ENCODE data around the gene DLEC1. TPM values are rescaled to one million over a fixed set of nuclear protein-coding genes. Genes with fewer than 3 reads are reported as not detected.

The DLEC1 gene
- total RNA-seq, 1 donor from 2014 or later, result 0.54 TPM

DNA sequence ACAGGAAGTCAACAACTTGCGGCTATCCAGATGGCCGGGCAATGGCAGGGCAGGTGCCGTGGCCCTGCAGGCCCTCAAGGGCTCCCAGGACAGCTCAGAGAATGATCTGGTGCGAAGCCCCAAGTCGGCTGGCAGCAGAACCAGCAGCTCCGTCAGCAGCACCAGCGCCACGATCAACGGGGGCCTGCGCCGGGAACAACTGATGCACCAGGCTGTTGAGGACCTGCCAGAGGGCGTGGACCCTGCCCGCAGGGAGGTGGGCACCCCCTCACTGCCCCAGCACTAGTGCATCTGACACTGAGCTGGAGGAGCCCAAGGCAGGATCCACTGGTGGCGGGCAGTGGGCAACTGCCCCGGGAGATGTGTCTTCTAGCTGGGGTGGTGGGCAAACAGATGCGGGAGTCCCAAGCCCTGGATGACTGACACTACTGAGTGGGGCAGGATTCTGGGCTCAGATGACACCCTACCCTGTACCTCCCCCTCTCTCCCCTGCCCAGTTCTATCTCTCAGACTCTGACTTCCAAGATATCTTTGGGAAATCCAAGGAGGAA, 32.5 kb upstream of the DLEC1 start:
- Histone ChIP-seq H3K36me3 (ENCODE audit: insufficient read depth, low read length) (no peaks in the 10 kb centered on the region), H3K4me2 (ENCODE audit: low read length) (no peak overlapping the region), H3K79me2 (ENCODE audit: insufficient read depth, low read length) (no peaks in the 10 kb centered on the region), H3K9me3 (ENCODE audit: insufficient read depth, low read depth, low read length) (no peaks in the 10 kb centered on the region), H3K4me1 (ENCODE audit: insufficient read depth, low read length) (peaks cover 6% of the 10 kb centered on the region), H4K20me1 (ENCODE audit: insufficient read depth, low read length) (peaks cover 6% of the 10 kb centered on the region), H3K27ac (ENCODE audit: low read depth, low read length) (no peak overlapping the region), H2AFZ (ENCODE audit: low read depth, low read length) (no peak overlapping the region), H3K27me3 (ENCODE audit: insufficient read depth, low read length) (no peaks in the 10 kb centered on the region), H3K9ac (ENCODE audit: low read length) (no peak overlapping the region), H3K4me3 (ENCODE audit: insufficient read depth, low read depth, low read length) (no peak overlapping the region)
- no peak for DNase-seq (ENCODE audit: low read depth)
- Mint-ChIP-seq H3K9me3 (ENCODE audit: unreplicated experiment) (no peaks in the 10 kb centered on the region), H3K36me3 (ENCODE audit: low read depth, unreplicated experiment) (peaks cover 8% of the 10 kb centered on the region), H3K27ac (ENCODE audit: unreplicated experiment) (no peak overlapping the region), H3K4me3 (ENCODE audit: unreplicated experiment) (no peak overlapping the region), H3K4me1 (ENCODE audit: low read depth, unreplicated experiment) (peaks cover 5% of the 10 kb centered on the region), H3K27me3 (ENCODE audit: low read depth, unreplicated experiment) (no peaks in the 10 kb centered on the region)
- FAIRE-seq, result no peak
- no peak for TF ChIP-seq EZH2 (IDR thresholded peaks at IDR 0.05; ENCODE audit: insufficient read depth, low read length)
- TF ChIP-seq, protein P1, sequence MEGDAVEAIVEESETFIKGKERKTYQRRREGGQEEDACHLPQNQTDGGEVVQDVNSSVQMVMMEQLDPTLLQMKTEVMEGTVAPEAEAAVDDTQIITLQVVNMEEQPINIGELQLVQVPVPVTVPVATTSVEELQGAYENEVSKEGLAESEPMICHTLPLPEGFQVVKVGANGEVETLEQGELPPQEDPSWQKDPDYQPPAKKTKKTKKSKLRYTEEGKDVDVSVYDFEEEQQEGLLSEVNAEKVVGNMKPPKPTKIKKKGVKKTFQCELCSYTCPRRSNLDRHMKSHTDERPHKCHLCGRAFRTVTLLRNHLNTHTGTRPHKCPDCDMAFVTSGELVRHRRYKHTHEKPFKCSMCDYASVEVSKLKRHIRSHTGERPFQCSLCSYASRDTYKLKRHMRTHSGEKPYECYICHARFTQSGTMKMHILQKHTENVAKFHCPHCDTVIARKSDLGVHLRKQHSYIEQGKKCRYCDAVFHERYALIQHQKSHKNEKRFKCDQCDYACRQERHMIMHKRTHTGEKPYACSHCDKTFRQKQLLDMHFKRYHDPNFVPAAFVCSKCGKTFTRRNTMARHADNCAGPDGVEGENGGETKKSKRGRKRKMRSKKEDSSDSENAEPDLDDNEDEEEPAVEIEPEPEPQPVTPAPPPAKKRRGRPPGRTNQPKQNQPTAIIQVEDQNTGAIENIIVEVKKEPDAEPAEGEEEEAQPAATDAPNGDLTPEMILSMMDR (IDR thresholded peaks at IDR 0.05; ENCODE audit: insufficient read depth, low read depth, low read length), result no peak

DNA sequence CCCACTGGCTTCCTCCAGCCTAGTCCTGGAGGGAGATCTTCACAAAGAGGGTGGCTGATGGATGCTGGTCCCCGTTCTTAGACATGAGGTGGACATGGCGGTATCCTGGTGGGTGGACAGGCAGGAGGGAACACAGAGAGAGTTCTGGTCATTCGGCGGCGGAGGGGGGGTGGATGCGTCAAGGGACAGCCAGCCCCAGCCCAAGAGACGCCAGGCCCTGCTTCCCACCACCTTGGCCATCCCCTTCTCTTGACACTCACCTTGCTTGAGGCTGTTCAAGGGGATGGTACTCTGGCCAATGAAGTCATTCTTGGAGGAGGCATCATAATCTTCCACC, 31.3 kb upstream of the DLEC1 start:
- H3K4me3 Mint-ChIP-seq (ENCODE audit: unreplicated experiment), result no peak overlapping the region
- H3K27ac Mint-ChIP-seq (ENCODE audit: unreplicated experiment), result no peak overlapping the region
- no peaks in the 10 kb centered on the region for H3K27me3 Mint-ChIP-seq (ENCODE audit: low read depth, unreplicated experiment)
- no peak overlapping the region for H3K9ac ChIP-seq (ENCODE audit: low read length)
- H3K4me2 ChIP-seq (ENCODE audit: low read length), result no peak overlapping the region
- H3K9me3 ChIP-seq (ENCODE audit: insufficient read depth, low read depth, low read length), result no peaks in the 10 kb centered on the region
- H2AFZ ChIP-seq (ENCODE audit: low read depth, low read length), result no peak overlapping the region
- H3K9me3 Mint-ChIP-seq (ENCODE audit: unreplicated experiment), result no peaks in the 10 kb centered on the region
- TF ChIP-seq, protein P1 (IDR thresholded peaks at IDR 0.05; ENCODE audit: insufficient read depth, low read depth, low read length), result no peak
- TF ChIP-seq EZH2 (IDR thresholded peaks at IDR 0.05; ENCODE audit: insufficient read depth, low read length), result no peak
- peaks cover 5% of the 10 kb centered on the region for H3K4me1 Mint-ChIP-seq (ENCODE audit: low read depth, unreplicated experiment)
- H3K36me3 ChIP-seq (ENCODE audit: insufficient read depth, low read length), result no peaks in the 10 kb centered on the region
- H3K36me3 Mint-ChIP-seq (ENCODE audit: low read depth, unreplicated experiment), result peaks cover 8% of the 10 kb centered on the region
- no peak overlapping the region for H3K4me3 ChIP-seq (ENCODE audit: insufficient read depth, low read depth, low read length)
- FAIRE-seq (no peak), DNase-seq (ENCODE audit: low read depth) (no peak)
- peaks cover 6% of the 10 kb centered on the region for H4K20me1 ChIP-seq (ENCODE audit: insufficient read depth, low read length)
- no peak overlapping the region for H3K27ac ChIP-seq (ENCODE audit: low read depth, low read length)
- peaks cover 6% of the 10 kb centered on the region for H3K4me1 ChIP-seq (ENCODE audit: insufficient read depth, low read length)
- no peaks in the 10 kb centered on the region for H3K27me3 ChIP-seq (ENCODE audit: insufficient read depth, low read length)
- H3K79me2 ChIP-seq (ENCODE audit: insufficient read depth, low read length), result no peaks in the 10 kb centered on the region

DNA sequence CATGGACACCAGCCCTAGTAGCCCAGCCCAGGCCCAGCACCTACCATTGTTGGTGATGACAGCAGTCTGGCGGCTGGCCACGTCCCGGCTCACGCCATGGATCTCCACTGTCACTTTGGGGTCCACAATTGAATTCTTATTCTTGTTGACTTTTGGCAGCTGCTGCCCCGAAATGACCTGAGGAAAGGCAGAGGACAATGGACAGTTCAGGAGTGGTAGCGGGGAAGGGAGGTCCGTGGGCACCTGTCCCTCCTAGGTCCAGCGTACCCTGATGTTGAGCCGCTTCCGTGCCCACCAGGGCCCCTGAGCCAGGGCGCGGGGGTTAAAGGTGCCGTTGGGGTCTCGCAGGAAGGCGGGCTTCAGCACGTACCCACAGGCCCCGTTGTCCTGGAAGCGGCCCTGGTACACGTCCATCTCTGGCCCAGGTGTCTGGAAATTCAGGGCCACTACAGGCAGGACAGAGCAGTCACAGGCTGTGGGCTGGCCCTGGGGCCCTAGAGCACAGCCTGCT, 30.8 kb upstream of the DLEC1 start:
- Mint-ChIP-seq H3K27ac (ENCODE audit: unreplicated experiment) (no peak overlapping the region), H3K36me3 (ENCODE audit: low read depth, unreplicated experiment) (peaks cover 8% of the 10 kb centered on the region), H3K4me3 (ENCODE audit: unreplicated experiment) (no peak overlapping the region), H3K27me3 (ENCODE audit: low read depth, unreplicated experiment) (no peaks in the 10 kb centered on the region), H3K4me1 (ENCODE audit: low read depth, unreplicated experiment) (peaks cover 5% of the 10 kb centered on the region), H3K9me3 (ENCODE audit: unreplicated experiment) (no peaks in the 10 kb centered on the region)
- no peaks in the 10 kb centered on the region for H3K9me3 ChIP-seq (ENCODE audit: insufficient read depth, low read depth, low read length)
- H3K36me3 ChIP-seq (ENCODE audit: insufficient read depth, low read length), result no peaks in the 10 kb centered on the region
- DNase-seq (ENCODE audit: low read depth) (no peak), FAIRE-seq (no peak)
- peaks cover 6% of the 10 kb centered on the region for H3K4me1 ChIP-seq (ENCODE audit: insufficient read depth, low read length)
- H3K27me3 ChIP-seq (ENCODE audit: insufficient read depth, low read length), result no peaks in the 10 kb centered on the region
- H3K9ac ChIP-seq (ENCODE audit: low read length), result no peak overlapping the region
- H3K79me2 ChIP-seq (ENCODE audit: insufficient read depth, low read length), result no peaks in the 10 kb centered on the region
- no peak overlapping the region for H3K4me2 ChIP-seq (ENCODE audit: low read length)
- peaks cover 6% of the 10 kb centered on the region for H4K20me1 ChIP-seq (ENCODE audit: insufficient read depth, low read length)
- TF ChIP-seq, protein P1 (IDR thresholded peaks at IDR 0.05; ENCODE audit: insufficient read depth, low read depth, low read length), result no peak
- no peak for TF ChIP-seq EZH2 (IDR thresholded peaks at IDR 0.05; ENCODE audit: insufficient read depth, low read length)
- H2AFZ ChIP-seq (ENCODE audit: low read depth, low read length), result no peak overlapping the region
- H3K27ac ChIP-seq (ENCODE audit: low read depth, low read length), result no peak overlapping the region
- no peak overlapping the region for H3K4me3 ChIP-seq (ENCODE audit: insufficient read depth, low read depth, low read length)
